HG03103 (cell line): Measurements from ENCODE around the gene SPTBN5.

ENCODE experiments used
- ATAC-seq: cut with Tn5 transposase; IDR thresholded peaks from one replicate; pipeline ENCODE4 v1.9.1; 2021; ENCODE audit warnings: low read depth; ENCODE audit not compliant: unreplicated experiment

The SPTBN5 gene

GRCh38 chr15:41810651-41811431 is 83.0 kb downstream of the SPTBN5 start:
- ATAC-seq = no peak

GRCh38 chr15:41809526-41810220 is 84.2 kb downstream of the SPTBN5 start:
- ATAC-seq = no peak

GRCh38 chr15:41809121-41809520 is 84.7 kb downstream of the SPTBN5 start:
- no peak for ATAC-seq

- ATAC-seq = no peak
Observed at GRCh38 chr15:41806291-41807181, 87.3 kb downstream of the SPTBN5 start.

GRCh38 chr15:41805711-41806110 is 88.1 kb downstream of the SPTBN5 start:
- ATAC-seq = no peak

GRCh38 chr15:41804916-41805666 is 88.8 kb downstream of the SPTBN5 start:
- ATAC-seq = no peak

- no peak for ATAC-seq
Observed at GRCh38 chr15:41804361-41804760, 89.5 kb downstream of the SPTBN5 start.

- ATAC-seq = no peak
Observed at GRCh38 chr15:41801850-41802455, 91.9 kb downstream of the SPTBN5 start.

- ATAC-seq = no peak
Observed at GRCh38 chr15:41801185-41801584, 92.7 kb downstream of the SPTBN5 start.

- ATAC-seq = no peak
Observed at GRCh38 chr15:41799488-41799805, 94.4 kb downstream of the SPTBN5 start.

- ATAC-seq = no peak
Observed at GRCh38 chr15:41798607-41799487, 95.0 kb downstream of the SPTBN5 start.
